Measurements from ENCODE around the gene SEPTIN14.
A peak's percentile ranks its signal among the peaks of the same experiment; 100 is the strongest.
"Not testable (repeated sequence)": the region's sequence is repeated elsewhere in the genome, so short reads cannot be mapped to it uniquely, and the experiment has no call there.

The SEPTIN14 gene

GRCh38 chr7:55774327-55775050, 88.1 kb downstream of the SEPTIN14 start:
- DNase-seq (no peak), ATAC-seq (ENCODE audit: insufficient read depth, low read depth) (no peak)
- Histone ChIP-seq H3K4me2 (ENCODE audit: insufficient read depth, low read length) (no peak overlapping the region), H2AFZ (ENCODE audit: low read depth, low read length) (no peak overlapping the region), H3K9me3 (ENCODE audit: insufficient read depth, low read length, severe bottlenecking) (no peaks in the 10 kb centered on the region), H3K27ac (ENCODE audit: low read length) (no peak overlapping the region), H3K79me2 (ENCODE audit: insufficient read depth, low read length) (no peaks in the 10 kb centered on the region), H3K27me3 (ENCODE audit: insufficient read depth, low read length, poor library complexity) (no peaks in the 10 kb centered on the region), H3K4me3 (ENCODE audit: low read depth in 1 of 2, low read length in 2 of 2) (no peak overlapping the region), H3K9ac (ENCODE audit: low read depth, low read length) (no peak overlapping the region), H3K4me1 (ENCODE audit: insufficient read depth, low read length) (no peaks in the 10 kb centered on the region), H4K20me1 (ENCODE audit: insufficient read depth, low read length) (no peaks in the 10 kb centered on the region), H3K36me3 (ENCODE audit: insufficient read depth, low read length) (no peaks in the 10 kb centered on the region)
- no peak for TF ChIP-seq CTCF (IDR thresholded peaks at IDR 0.05; ENCODE audit: borderline replicate concordance, extremely low read depth, low read length, poor library complexity, severe bottlenecking)
- no peak for TF ChIP-seq EZH2 (IDR thresholded peaks at IDR 0.05; ENCODE audit: borderline replicate concordance, low read depth, low read length, severe bottlenecking)

- no peak for DNase-seq
- H3K36me3 ChIP-seq (ENCODE audit: insufficient read depth, low read length) = no peaks in the 10 kb centered on the region
- no peaks in the 10 kb centered on the region for H4K20me1 ChIP-seq (ENCODE audit: insufficient read depth, low read length)
- H3K27ac ChIP-seq (ENCODE audit: low read length) = no peak overlapping the region
- no peaks in the 10 kb centered on the region for H3K9me3 ChIP-seq (ENCODE audit: insufficient read depth, low read length, severe bottlenecking)
- no peak overlapping the region for H2AFZ ChIP-seq (ENCODE audit: low read depth, low read length)
- no peak for ATAC-seq (ENCODE audit: insufficient read depth, low read depth)
- no peak overlapping the region for H3K9ac ChIP-seq (ENCODE audit: low read depth, low read length)
- H3K4me3 ChIP-seq (ENCODE audit: low read depth in 1 of 2, low read length in 2 of 2) = no peak overlapping the region
- no peaks in the 10 kb centered on the region for H3K79me2 ChIP-seq (ENCODE audit: insufficient read depth, low read length)
- H3K4me2 ChIP-seq (ENCODE audit: insufficient read depth, low read length) = no peak overlapping the region
- no peaks in the 10 kb centered on the region for H3K27me3 ChIP-seq (ENCODE audit: insufficient read depth, low read length, poor library complexity)
- TF ChIP-seq CTCF (IDR thresholded peaks at IDR 0.05; ENCODE audit: borderline replicate concordance, extremely low read depth, low read length, poor library complexity, severe bottlenecking) (no peak), EZH2 (IDR thresholded peaks at IDR 0.05; ENCODE audit: borderline replicate concordance, low read depth, low read length, severe bottlenecking) (no peak)
- H3K4me1 ChIP-seq (ENCODE audit: insufficient read depth, low read length) = no peaks in the 10 kb centered on the region
These were observed 91.8 kb downstream of the SEPTIN14 start for GRCh38 chr7:55770778-55771177.

- not testable (repeated sequence) for ATAC-seq (ENCODE audit: insufficient read depth, low read depth)
These were observed 109.2 kb downstream of the SEPTIN14 start for GRCh38 chr7:55753274-55753862.

GRCh38 chr7:55744706-55745105, 117.8 kb downstream of the SEPTIN14 start:
- not testable (repeated sequence) for DNase-seq; ATAC-seq (ENCODE audit: insufficient read depth, low read depth); H3K9ac ChIP-seq (ENCODE audit: low read depth, low read length); H2AFZ ChIP-seq (ENCODE audit: low read depth, low read length); H4K20me1 ChIP-seq (ENCODE audit: insufficient read depth, low read length); H3K27me3 ChIP-seq (ENCODE audit: insufficient read depth, low read length, poor library complexity); H3K36me3 ChIP-seq (ENCODE audit: insufficient read depth, low read length); H3K9me3 ChIP-seq (ENCODE audit: insufficient read depth, low read length, severe bottlenecking); H3K4me3 ChIP-seq (ENCODE audit: low read depth in 1 of 2, low read length in 2 of 2); H3K27ac ChIP-seq (ENCODE audit: low read length); H3K4me1 ChIP-seq (ENCODE audit: insufficient read depth, low read length); H3K4me2 ChIP-seq (ENCODE audit: insufficient read depth, low read length); H3K79me2 ChIP-seq (ENCODE audit: insufficient read depth, low read length)

More at GRCh38 chr7:55753274-55753862, 109.2 kb downstream of the SEPTIN14 start:
- H3K4me2 ChIP-seq (ENCODE audit: insufficient read depth, low read length); H3K27me3 ChIP-seq (ENCODE audit: insufficient read depth, low read length, poor library complexity); H3K4me1 ChIP-seq (ENCODE audit: insufficient read depth, low read length); H3K36me3 ChIP-seq (ENCODE audit: insufficient read depth, low read length); H3K27ac ChIP-seq (ENCODE audit: low read length); H3K9me3 ChIP-seq (ENCODE audit: insufficient read depth, low read length, severe bottlenecking); H2AFZ ChIP-seq (ENCODE audit: low read depth, low read length); H3K9ac ChIP-seq (ENCODE audit: low read depth, low read length); H4K20me1 ChIP-seq (ENCODE audit: insufficient read depth, low read length); H3K79me2 ChIP-seq (ENCODE audit: insufficient read depth, low read length); H3K4me3 ChIP-seq (ENCODE audit: low read depth in 1 of 2, low read length in 2 of 2): not testable (repeated sequence)
- DNase-seq = peak; percentile 18
